ENCODE data around the gene CFAP97D2. TPM values are rescaled to one million over a fixed set of nuclear protein-coding genes. Genes with fewer than 3 reads are reported as not detected.

CFAP97D2 gene
- total and polyA plus RNA-seq, 2 of the 13 experiments (the other 11 are each of a cell fraction or from before 2014, with no cell fraction given): not detected

GRCh38 chr13:114264886-114265611, 86.0 kb downstream of the CFAP97D2 start:
- Histone ChIP-seq H3K9ac (ENCODE audit: insufficient read depth, low read depth, low read length) (no peak overlapping the region), H3K4me3 (replicated peaks in 1 of 3; ENCODE audit: insufficient read depth in 1 of 3, low read depth in 2 of 3, low read length in 3 of 3) (no peak overlapping the region), H3K9me3 (ENCODE audit: low read length) (no peaks in the 10 kb centered on the region), H4K20me1 (ENCODE audit: insufficient read depth, low read length) (no peaks in the 10 kb centered on the region), H3K36me3 (replicated peaks in 1 of 2; ENCODE audit: control insufficient read depth in 1 of 2, insufficient read depth in 2 of 2, low read length in 2 of 2) (peaks cover 38 to 79% of the 10 kb centered on the region in 2 experiments), H3K4me2 (ENCODE audit: low read depth, low read length) (no peak overlapping the region), H3K27ac (ENCODE audit: extremely low read length, insufficient read depth, low read length) (no peak overlapping the region), H3K27me3 (ENCODE audit: control insufficient read depth in 1 of 2, insufficient read depth in 2 of 2, low read length in 2 of 2) (no peaks in the 10 kb centered on the region; a peak in 1 of 5 replicates), H3K4me1 (ENCODE audit: insufficient read depth, low read length) (no peaks in the 10 kb centered on the region), H3K79me2 (ENCODE audit: insufficient read depth, low read length) (no peaks in the 10 kb centered on the region), H2AFZ (ENCODE audit: low read length) (no peak overlapping the region)
- CTCF ChIA-PET (ENCODE audit: low intra/inter-chr PET ratio, low total read pairs): no interaction called here
- FAIRE-seq: no peak
- ATAC-seq: no peak
- intact Hi-C loops (cut with micrococcal nuclease; ENCODE audit: unreplicated experiment): no loop called here
- in situ Hi-C loops (cut with HindIII; ENCODE audit: extremely low pct_ligation_motif_present, low pct_unique_long_range_greater_than_20kb): no loop called here
- POLR2A ChIA-PET: interaction anchor here (1.2 kb wide), 1 partner anchor 17 kb away, joined by 3 read pairs; the partner anchor contains the start of gene UPF3A
- 98% methylated on average over 8 of the region's 8 CpGs for WGBS (ENCODE audit: low lambda C conversion rate)
- no TSS peak for BruUV-seq (replicated peaks)
- no peak for DNase-seq (ENCODE audit: low spot score)
- no peak for TF ChIP-seq FOSL2 (CRISPR knock-in tag; IDR thresholded peaks at IDR 0.05)
- TF ChIP-seq KDM6A (CRISPR knock-in tag; IDR thresholded peaks at IDR 0.05; ENCODE audit: low read depth): no peak
- TF ChIP-seq SP4 (CRISPR knock-in tag; IDR thresholded peaks at IDR 0.05): no peak
- TF ChIP-seq ZSCAN29 (CRISPR knock-in tag; conservative IDR thresholded peaks at IDR 0.05): no peak
- no peak for TF ChIP-seq AHDC1 (CRISPR knock-in tag; IDR thresholded peaks at IDR 0.05; ENCODE audit: borderline replicate concordance)
- TF ChIP-seq SALL1 (CRISPR knock-in tag; IDR thresholded peaks at IDR 0.05): no peak
- no peak for TF ChIP-seq PAF1 (CRISPR knock-in tag; IDR thresholded peaks at IDR 0.05)
- no peak for TF ChIP-seq NFYB (CRISPR knock-in tag; IDR thresholded peaks at IDR 0.05)
- no peak for TF ChIP-seq HOXD1 (CRISPR knock-in tag; IDR thresholded peaks at IDR 0.05)
- no peak for TF ChIP-seq CBX5 (CRISPR knock-in tag; IDR thresholded peaks at IDR 0.05; ENCODE audit: borderline replicate concordance)

Data from HepG2 (cell line).